GM06990 (cell line): ENCODE measurements around the gene GORASP1.

Experiments
- DNase-seq: peaks from one replicate; pipeline ENCODE4 v3.0.0-alpha.2; 2011; ENCODE audit not compliant: insufficient read length; ENCODE audit errors: extremely low read depth
- H3K27me3 ChIP-seq: replicated peaks from 2 replicates; pipeline ENCODE4 v1.6.0; 2011; ENCODE audit warnings: low read length; ENCODE audit not compliant: control insufficient read depth, insufficient read depth
- H3K36me3 ChIP-seq: 2 replicates; pipeline ENCODE4 v1.5.1; 2011; ENCODE audit warnings: low read length; ENCODE audit not compliant: control insufficient read depth, insufficient read depth
- H3K4me3 ChIP-seq: replicated peaks from 2 replicates; pipeline ENCODE4 v1.5.1; 2011; ENCODE audit warnings: low read depth, mild to moderate bottlenecking, control low read depth, low read length
- TF ChIP-seq, protein P1 (sequence below): IDR thresholded peaks from 2 replicates; pipeline ENCODE4 v1.5.1; 2011; ENCODE audit warnings: low read length, control low read depth, mild to moderate bottlenecking, inconsistent platforms; ENCODE audit not compliant: insufficient read depth, poor library complexity, severe bottlenecking

The GORASP1 gene

DNA sequence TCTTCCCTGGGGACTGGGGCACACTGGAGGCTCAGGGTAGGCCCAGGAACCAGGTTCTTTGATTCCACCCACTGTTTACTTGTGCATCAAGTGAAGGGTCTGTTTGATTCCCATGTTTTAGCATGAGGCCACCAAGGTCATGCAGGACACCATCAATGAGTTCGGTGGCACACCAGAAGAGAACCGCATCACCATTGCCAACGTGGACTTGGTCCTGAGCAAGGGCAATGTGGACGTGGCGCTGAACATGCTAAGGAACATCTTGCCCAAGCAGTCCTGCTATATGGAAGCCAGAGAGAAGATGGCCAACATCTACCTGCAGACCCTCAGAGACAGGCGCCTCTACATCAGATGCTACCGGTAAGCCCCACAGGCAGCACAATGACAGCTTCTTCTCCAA, 21.5 kb upstream of the GORASP1 start:
- TF ChIP-seq, protein P1, sequence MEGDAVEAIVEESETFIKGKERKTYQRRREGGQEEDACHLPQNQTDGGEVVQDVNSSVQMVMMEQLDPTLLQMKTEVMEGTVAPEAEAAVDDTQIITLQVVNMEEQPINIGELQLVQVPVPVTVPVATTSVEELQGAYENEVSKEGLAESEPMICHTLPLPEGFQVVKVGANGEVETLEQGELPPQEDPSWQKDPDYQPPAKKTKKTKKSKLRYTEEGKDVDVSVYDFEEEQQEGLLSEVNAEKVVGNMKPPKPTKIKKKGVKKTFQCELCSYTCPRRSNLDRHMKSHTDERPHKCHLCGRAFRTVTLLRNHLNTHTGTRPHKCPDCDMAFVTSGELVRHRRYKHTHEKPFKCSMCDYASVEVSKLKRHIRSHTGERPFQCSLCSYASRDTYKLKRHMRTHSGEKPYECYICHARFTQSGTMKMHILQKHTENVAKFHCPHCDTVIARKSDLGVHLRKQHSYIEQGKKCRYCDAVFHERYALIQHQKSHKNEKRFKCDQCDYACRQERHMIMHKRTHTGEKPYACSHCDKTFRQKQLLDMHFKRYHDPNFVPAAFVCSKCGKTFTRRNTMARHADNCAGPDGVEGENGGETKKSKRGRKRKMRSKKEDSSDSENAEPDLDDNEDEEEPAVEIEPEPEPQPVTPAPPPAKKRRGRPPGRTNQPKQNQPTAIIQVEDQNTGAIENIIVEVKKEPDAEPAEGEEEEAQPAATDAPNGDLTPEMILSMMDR, result no peak
- no peaks in the 10 kb centered on the region for H3K27me3 ChIP-seq
- H3K4me3 ChIP-seq, result no peak overlapping the region
- DNase-seq, result no peak
- H3K36me3 ChIP-seq, result no peaks in the 10 kb centered on the region

GRCh38 chr3:39127908-39128304, 20.5 kb upstream of the GORASP1 start:
- TF ChIP-seq, protein P1, result no peak
- DNase-seq, result no peak
- Histone ChIP-seq H3K36me3 (no peaks in the 10 kb centered on the region), H3K4me3 (no peak overlapping the region), H3K27me3 (no peaks in the 10 kb centered on the region)

DNA sequence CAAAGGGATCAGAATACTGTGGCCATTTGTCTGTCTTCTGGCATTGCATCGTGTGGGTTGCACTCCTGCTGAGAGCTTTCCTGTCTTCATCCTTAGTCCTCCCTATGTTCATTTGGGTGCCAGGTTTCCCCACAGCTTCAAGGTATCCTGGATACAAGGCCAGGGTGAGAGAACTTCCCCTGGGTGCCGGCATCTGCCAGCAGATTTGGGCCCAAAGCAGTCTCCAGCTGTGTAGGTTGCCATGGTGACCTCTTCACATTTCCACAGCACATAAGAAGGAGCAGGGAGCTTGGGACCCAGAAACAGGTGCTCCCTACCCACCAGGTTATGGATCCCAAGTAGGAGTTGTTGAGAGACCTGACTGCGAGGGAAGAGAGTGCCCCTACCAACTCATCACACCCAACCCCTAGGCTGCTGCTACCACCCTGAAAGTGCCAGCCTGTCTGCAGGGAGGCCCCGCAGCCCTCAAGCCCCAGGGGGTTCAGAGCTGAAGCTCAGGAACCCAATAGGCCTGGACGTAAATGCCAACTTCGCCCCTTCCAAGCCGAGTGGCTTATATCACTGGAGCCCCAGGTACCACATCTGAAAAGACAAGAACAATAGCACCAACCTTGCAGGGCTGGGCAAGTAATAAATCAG, 20.0 kb upstream of the GORASP1 start:
- no peak overlapping the region for H3K4me3 ChIP-seq

GRCh38 chr3:39126532-39127071, 19.2 kb upstream of the GORASP1 start:
- no peak for DNase-seq
- Histone ChIP-seq H3K36me3 (no peaks in the 10 kb centered on the region), H3K4me3 (no peak overlapping the region), H3K27me3 (no peaks in the 10 kb centered on the region)
- TF ChIP-seq, protein P1, result peak; percentile 39

More for the DNA sequence above, 20.0 kb upstream of the GORASP1 start:
- TF ChIP-seq, protein P1, result no peak
- Histone ChIP-seq H3K27me3 (no peaks in the 10 kb centered on the region), H3K36me3 (no peaks in the 10 kb centered on the region)
- no peak for DNase-seq

- TF ChIP-seq, protein P1, result no peak
- H3K27me3 ChIP-seq, result no peaks in the 10 kb centered on the region
- no peaks in the 10 kb centered on the region for H3K36me3 ChIP-seq
- no peak for DNase-seq
- no peak overlapping the region for H3K4me3 ChIP-seq
Observed at GRCh38 chr3:39125841-39126500, 18.5 kb upstream of the GORASP1 start.
